Neural crest cell (in vitro differentiated cells): ENCODE measurements around the gene DNAJB8. TPM values are rescaled to one million over a fixed set of nuclear protein-coding genes. Genes with fewer than 3 reads are reported as not detected.

Source experiments
- DNase-seq: peaks from one replicate; pipeline ENCODE4 v3.0.0; 2021; ENCODE audit warnings: low read depth, mixed read lengths, low spot score
- H3K27ac Mint-ChIP-seq: one replicate; pipeline ENCODE4 v1.8.0; 2021; ENCODE audit warnings: mild to moderate bottlenecking, mixed read lengths; ENCODE audit not compliant: unreplicated experiment
- H3K27me3 Mint-ChIP-seq: 2 replicates; pipeline ENCODE4 v1.8.0; 2021; ENCODE audit warnings: low read depth, mild to moderate bottlenecking, mixed read lengths
- H3K36me3 Mint-ChIP-seq: 2 replicates; pipeline ENCODE4 v1.8.0; 2021; ENCODE audit warnings: low read depth, mild to moderate bottlenecking, mixed read lengths
- H3K4me1 Mint-ChIP-seq: 2 replicates; pipeline ENCODE4 v1.8.0; 2021; ENCODE audit warnings: mixed read lengths
- H3K4me3 Mint-ChIP-seq: one replicate; pipeline ENCODE4 v1.8.0; 2021; ENCODE audit warnings: mild to moderate bottlenecking, mixed read lengths
- H3K9me3 Mint-ChIP-seq: 2 replicates; pipeline ENCODE4 v1.8.0; 2021; ENCODE audit warnings: mixed read lengths
- total RNA-seq: library from RNA; stranded (reverse); gene quantifications from 2 replicates; pipeline ENCODE4 v1.2.1, GENCODE V29; 2021
- TF ChIP-seq, protein P1 (sequence below): fragments of 200-600 bp; sonication (generic); conservative IDR thresholded peaks from 2 replicates; pipeline ENCODE4 v1.5.0; 2021; ENCODE audit warnings: antibody characterized with exemption, mild to moderate bottlenecking

Gene DNAJB8
- total RNA-seq, 1 donor from 2014 or later = not detected

DNA sequence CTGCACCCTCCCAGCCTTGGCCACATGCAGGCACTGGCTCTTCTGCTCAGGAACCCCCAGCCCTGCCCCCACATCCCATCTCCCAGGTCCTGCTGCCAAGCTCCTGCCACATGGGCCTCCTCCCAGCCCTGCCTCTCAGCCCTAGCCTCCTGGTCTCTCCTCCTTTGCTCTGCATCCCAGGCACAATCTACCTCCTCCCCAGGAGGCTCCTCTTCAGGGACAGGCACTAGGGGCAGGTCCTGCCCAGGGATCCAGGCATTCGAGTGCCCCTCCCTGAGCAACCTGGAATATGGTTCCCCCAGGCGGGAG is 12.4 kb downstream of the DNAJB8 start:
- H3K4me1 Mint-ChIP-seq = no peaks in the 10 kb centered on the region
- DNase-seq = no peak
- no peak overlapping the region for H3K4me3 Mint-ChIP-seq
- H3K27ac Mint-ChIP-seq = no peak overlapping the region
- H3K27me3 Mint-ChIP-seq = peaks cover 50% of the 10 kb centered on the region
- TF ChIP-seq, protein P1, sequence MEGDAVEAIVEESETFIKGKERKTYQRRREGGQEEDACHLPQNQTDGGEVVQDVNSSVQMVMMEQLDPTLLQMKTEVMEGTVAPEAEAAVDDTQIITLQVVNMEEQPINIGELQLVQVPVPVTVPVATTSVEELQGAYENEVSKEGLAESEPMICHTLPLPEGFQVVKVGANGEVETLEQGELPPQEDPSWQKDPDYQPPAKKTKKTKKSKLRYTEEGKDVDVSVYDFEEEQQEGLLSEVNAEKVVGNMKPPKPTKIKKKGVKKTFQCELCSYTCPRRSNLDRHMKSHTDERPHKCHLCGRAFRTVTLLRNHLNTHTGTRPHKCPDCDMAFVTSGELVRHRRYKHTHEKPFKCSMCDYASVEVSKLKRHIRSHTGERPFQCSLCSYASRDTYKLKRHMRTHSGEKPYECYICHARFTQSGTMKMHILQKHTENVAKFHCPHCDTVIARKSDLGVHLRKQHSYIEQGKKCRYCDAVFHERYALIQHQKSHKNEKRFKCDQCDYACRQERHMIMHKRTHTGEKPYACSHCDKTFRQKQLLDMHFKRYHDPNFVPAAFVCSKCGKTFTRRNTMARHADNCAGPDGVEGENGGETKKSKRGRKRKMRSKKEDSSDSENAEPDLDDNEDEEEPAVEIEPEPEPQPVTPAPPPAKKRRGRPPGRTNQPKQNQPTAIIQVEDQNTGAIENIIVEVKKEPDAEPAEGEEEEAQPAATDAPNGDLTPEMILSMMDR = no peak
- no peaks in the 10 kb centered on the region for H3K36me3 Mint-ChIP-seq
- no peaks in the 10 kb centered on the region for H3K9me3 Mint-ChIP-seq

DNA sequence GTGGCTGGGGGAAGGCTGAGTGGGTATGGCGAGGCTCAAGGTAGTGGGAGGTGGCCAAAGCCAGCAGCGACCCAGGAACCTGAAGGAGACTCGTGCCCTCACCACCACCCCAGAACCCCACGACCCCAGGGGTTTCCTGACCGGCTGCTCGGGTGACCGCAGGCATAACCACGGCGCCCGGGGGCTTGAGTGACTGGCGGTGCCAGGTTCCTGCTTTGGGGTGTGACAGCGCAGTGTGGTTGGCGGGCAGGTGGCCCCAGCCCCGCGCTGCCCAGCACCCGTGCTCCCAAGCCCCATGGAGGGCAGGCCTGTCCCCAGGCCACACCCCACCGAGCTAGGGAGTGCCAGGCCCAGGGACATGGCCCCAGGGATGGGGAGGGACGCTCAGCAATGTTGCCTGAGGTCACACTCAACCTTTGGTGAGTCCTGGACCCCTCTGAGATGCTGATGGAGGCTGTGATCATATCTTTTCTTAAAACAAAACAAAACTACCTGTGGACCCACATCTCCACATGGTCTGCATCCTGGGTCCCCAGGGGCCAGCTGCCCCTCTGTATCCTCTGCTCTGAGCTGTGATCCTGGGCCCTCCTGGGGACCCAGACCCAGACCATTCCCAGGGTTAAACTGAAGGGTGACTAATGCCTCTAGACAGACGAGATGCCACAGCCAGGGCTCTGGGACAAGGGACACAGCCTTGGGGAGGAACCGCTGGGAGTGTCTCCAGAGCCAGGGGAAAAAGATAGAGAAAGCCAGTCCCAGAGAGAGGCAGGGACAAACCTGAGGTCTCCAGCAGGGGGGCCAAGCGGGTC is 13.0 kb downstream of the DNAJB8 start:
- no peaks in the 10 kb centered on the region for H3K9me3 Mint-ChIP-seq
- H3K36me3 Mint-ChIP-seq = no peaks in the 10 kb centered on the region
- no peaks in the 10 kb centered on the region for H3K4me1 Mint-ChIP-seq
- TF ChIP-seq, protein P1 = no peak
- no peak overlapping the region for H3K27ac Mint-ChIP-seq
- H3K4me3 Mint-ChIP-seq = no peak overlapping the region
- H3K27me3 Mint-ChIP-seq = peaks cover 56% of the 10 kb centered on the region
- no peak for DNase-seq

DNA sequence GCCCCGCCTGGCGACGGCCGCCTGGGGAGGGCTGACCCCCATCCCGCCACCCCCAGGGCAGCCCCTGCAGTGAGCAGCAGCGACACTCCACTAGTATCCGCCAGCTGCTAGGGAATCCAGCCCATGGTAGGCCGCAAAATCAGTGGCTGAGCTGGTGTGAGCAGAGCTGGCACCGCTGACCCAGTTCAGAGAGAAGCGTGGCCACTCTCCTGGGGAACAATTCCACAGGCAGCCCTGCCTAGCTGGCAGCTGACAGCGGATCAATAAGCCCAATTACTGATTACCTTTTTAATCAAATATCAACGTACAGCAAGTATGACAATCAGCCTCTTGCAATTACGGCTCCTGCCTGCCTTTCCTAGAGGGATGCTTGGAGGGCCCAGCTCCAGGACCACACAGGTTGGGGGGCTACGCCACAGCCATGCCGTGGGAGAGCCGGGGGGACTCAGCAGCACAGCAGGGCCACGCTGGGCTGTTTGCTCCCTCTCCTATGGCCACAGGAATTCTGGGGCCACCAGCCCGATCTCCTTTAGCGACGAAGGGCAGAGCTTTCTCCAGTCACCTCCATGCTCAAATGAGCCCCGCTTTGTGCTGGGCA is 13.9 kb downstream of the DNAJB8 start:
- H3K36me3 Mint-ChIP-seq = no peaks in the 10 kb centered on the region
- no peaks in the 10 kb centered on the region for H3K4me1 Mint-ChIP-seq
- H3K27me3 Mint-ChIP-seq = peaks cover 60% of the 10 kb centered on the region
- TF ChIP-seq, protein P1 = no peak
- no peak for DNase-seq
- H3K27ac Mint-ChIP-seq = no peak overlapping the region
- no peak overlapping the region for H3K4me3 Mint-ChIP-seq
- no peaks in the 10 kb centered on the region for H3K9me3 Mint-ChIP-seq

DNA sequence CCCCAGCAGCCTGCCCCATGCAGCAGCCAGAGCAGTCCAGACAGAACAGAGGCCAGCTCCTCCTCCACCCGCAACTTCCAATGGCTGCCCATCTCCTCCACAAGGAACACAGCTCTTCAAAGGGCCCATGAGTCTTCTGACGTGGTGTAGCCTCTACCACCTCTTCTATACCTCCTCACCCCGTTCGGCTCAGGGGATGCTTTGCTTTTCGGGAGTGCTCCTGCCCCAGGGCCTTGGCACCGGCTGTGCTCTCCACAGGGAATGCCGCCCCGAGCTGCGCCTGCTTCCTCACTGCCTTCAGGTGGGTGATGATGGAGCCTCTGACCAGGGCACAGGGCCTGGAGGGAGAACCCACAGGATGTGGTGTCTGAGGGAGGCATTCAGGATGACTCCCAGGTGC is 14.6 kb downstream of the DNAJB8 start:
- Mint-ChIP-seq H3K27ac (no peak overlapping the region), H3K36me3 (no peaks in the 10 kb centered on the region), H3K9me3 (peaks cover 3% of the 10 kb centered on the region), H3K27me3 (peaks cover 67% of the 10 kb centered on the region), H3K4me1 (no peaks in the 10 kb centered on the region), H3K4me3 (no peak overlapping the region)
- TF ChIP-seq, protein P1 = no peak
- no peak for DNase-seq

DNA sequence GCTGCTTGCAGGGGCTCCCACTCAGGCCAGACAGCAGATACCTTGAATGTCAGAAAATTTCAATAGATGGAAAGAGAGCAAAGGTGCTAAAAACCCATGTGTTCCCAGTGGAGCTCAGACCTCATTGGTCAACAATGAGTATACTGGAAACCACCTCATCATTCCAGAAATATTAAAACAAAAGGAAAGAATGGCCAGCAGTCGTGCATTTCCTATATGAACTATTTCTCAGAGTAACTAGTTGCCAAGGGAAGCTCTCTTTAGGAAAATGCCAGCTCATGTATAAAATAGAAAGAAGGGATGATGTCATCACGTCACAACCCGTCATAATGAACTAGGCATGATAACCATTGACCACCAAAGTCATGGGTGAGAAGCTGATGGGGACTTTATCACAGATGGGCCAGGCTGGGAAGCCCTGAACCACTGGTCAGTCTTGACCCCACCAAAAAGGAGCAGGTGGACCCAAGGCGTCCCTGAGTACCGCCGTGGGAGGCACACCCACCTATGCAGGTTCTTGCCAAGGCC is 17.5 kb downstream of the DNAJB8 start:
- Mint-ChIP-seq H3K36me3 (no peaks in the 10 kb centered on the region), H3K9me3 (peaks cover 9% of the 10 kb centered on the region), H3K27me3 (peaks cover 69% of the 10 kb centered on the region), H3K4me1 (no peaks in the 10 kb centered on the region), H3K27ac (no peak overlapping the region), H3K4me3 (no peak overlapping the region)
- TF ChIP-seq, protein P1 = no peak
- no peak for DNase-seq
